Panc1 (cell line): ENCODE measurements around the gene NQO1. TPM values are rescaled to one million over a fixed set of nuclear protein-coding genes. Genes with fewer than 3 reads are reported as not detected.

Source experiments
- ATAC-seq: fragments of 200-7000 bp; cut with Tn5 transposase; 2 replicates; pipeline ENCODE4 v1.9.1; 2020; ENCODE audit warnings: mild to moderate bottlenecking, moderate library complexity
- BruUV-seq: library from RNA; stranded (reverse); fragments of 400-500 nt; replicated peaks from 2 replicates; lab custom pipeline; 2021; lab: Mats Ljungman, UMichigan
- CTCF ChIA-PET: fragments of 300-600 bp; sonication (Branson Sonifier 250); formaldehyde crosslinking; loops from one replicate; lab custom pipeline; 2022; ENCODE audit warnings: antibody characterized with exemption; lab: Charles Lee
- POLR2A ChIA-PET: fragments of 300-600 bp; sonication (Branson Sonifier 250); formaldehyde crosslinking; loops from one replicate; lab custom pipeline; 2022; ENCODE audit warnings: antibody characterized with exemption; lab: Charles Lee
- DNase-seq: peaks from one replicate; pipeline ENCODE4 v3.0.0-alpha.2; 2010; ENCODE audit warnings: low read depth, low spot score
- H3K27ac ChIP-seq: 2 replicates; pipeline ENCODE4 v1.5.1; 2011; ENCODE audit warnings: mild to moderate bottlenecking, low read length, inconsistent platforms
- H3K27me3 ChIP-seq: fragments of 200-500 bp; sonication (Bioruptor generic); 2 replicates; pipeline ENCODE4 v1.6.0; 2014; ENCODE audit warnings: low read length, inconsistent platforms; ENCODE audit not compliant: control insufficient read depth, insufficient read depth
- H3K36me3 ChIP-seq: fragments of 200-500 bp; sonication (Bioruptor generic); 2 replicates; pipeline ENCODE4 v1.5.1; 2014; ENCODE audit warnings: inconsistent platforms, mild to moderate bottlenecking, low read length, moderate library complexity; ENCODE audit not compliant: control insufficient read depth, insufficient read depth
- H3K4me1 ChIP-seq: 2 replicates; pipeline ENCODE4 v1.5.1; 2011; ENCODE audit warnings: inconsistent platforms, mild to moderate bottlenecking, low read length, moderate library complexity; ENCODE audit not compliant: control insufficient read depth, insufficient read depth
- H3K4me3 ChIP-seq, 2 experiments: 2 replicates each; pipeline ENCODE4 v1.5.1; 2011 to 2012; ENCODE audit warnings: low read depth in 2 of 2, low read length in 2 of 2, mild to moderate bottlenecking in 2 of 2, inconsistent platforms in 1 of 2, moderate library complexity in 1 of 2
- H3K9me3 ChIP-seq: fragments of 200-500 bp; sonication (Bioruptor generic); 2 replicates; pipeline ENCODE4 v1.5.1; 2014; ENCODE audit warnings: low read depth, mild to moderate bottlenecking, inconsistent platforms, low read length, moderate library complexity; ENCODE audit not compliant: control insufficient read depth, insufficient read depth
- CTCF ChIP-seq: fragments of 450-650 bp; IDR thresholded peaks from 2 replicates; pipeline ENCODE4 v1.5.1; 2017; ENCODE audit warnings: mild to moderate bottlenecking
- POLR2AphosphoS5 ChIP-seq: IDR thresholded peaks from 2 replicates; pipeline ENCODE4 v1.6.1; 2012; ENCODE audit warnings: mild to moderate bottlenecking, low read depth, low read length, moderate library complexity
- REST ChIP-seq, 2 experiments: IDR thresholded peaks; 2 replicates each; pipeline ENCODE4 v1.6.1; 2011 to 2012; ENCODE audit warnings: low read depth in 2 of 2, control low read depth in 1 of 2, low read length in 1 of 2, mild to moderate bottlenecking in 1 of 2, moderate library complexity in 1 of 2; ENCODE audit not compliant: insufficient read depth in 1 of 2
- SIN3A ChIP-seq: IDR thresholded peaks from 2 replicates; pipeline ENCODE4 v1.6.1; 2012; ENCODE audit warnings: low read depth, mild to moderate bottlenecking, low read length, moderate library complexity, borderline replicate concordance; ENCODE audit not compliant: insufficient read depth
- TCF7L2 ChIP-seq: IDR thresholded peaks from 2 replicates; pipeline ENCODE4 v1.6.1; 2011; ENCODE audit warnings: mild to moderate bottlenecking, low read depth, low read length, inconsistent platforms
- in situ Hi-C: cut with HindIII; loops from 2 replicates; pipeline ENCODE4 v1.10.0; 2016; ENCODE audit warnings: low sequenced_read_pairs, low pct_unique_long_range_greater_than_20kb
- intact Hi-C: fragments of 100-400 bp; cut with micrococcal nuclease; formaldehyde crosslinking; loops from one replicate; pipeline ENCODE4 v1.10.0; 2022; ENCODE audit not compliant: unreplicated experiment
- total RNA-seq: library from RNA; stranded (reverse); gene quantifications from one replicate; pipeline ENCODE4 v1.2.1, GENCODE V29; 2021; ENCODE audit not compliant: unreplicated experiment

The NQO1 gene
- total RNA-seq, 1 experiment from 2014 or later, result 147 TPM

GRCh38 chr16:69720822-69721430, 5.4 kb downstream of the NQO1 start:
- no peak for ATAC-seq
- in situ Hi-C loops (no loop called here), intact Hi-C loops (no loop called here)
- BruUV-seq, result no TSS peak
- H3K27ac ChIP-seq, result peak overlapping the region; percentile 53
- peaks cover 14% of the 10 kb centered on the region; the same call in 1 of the 2 replicates for H3K4me1 ChIP-seq
- H3K9me3 ChIP-seq, result no peaks in the 10 kb centered on the region
- H3K36me3 ChIP-seq, result peaks cover 2% of the 10 kb centered on the region
- no peak for TF ChIP-seq CTCF
- TF ChIP-seq REST (IDR thresholded peaks at IDR 0.05; ENCODE audit: insufficient read depth in 1 of 2, low read depth in 2 of 2, low read length in 1 of 2), result no peak
- TF ChIP-seq SIN3A, result no peak
- TF ChIP-seq TCF7L2, result no peak
- TF ChIP-seq POLR2AphosphoS5, result no peak
- ChIA-PET CTCF (no interaction called here), POLR2A (no interaction called here)
- H3K27me3 ChIP-seq, result no peaks in the 10 kb centered on the region
- DNase-seq, result no peak
- no peak overlapping the region for H3K4me3 ChIP-seq

GRCh38 chr16:69718111-69718764, 8.1 kb downstream of the NQO1 start:
- peaks cover 5% of the 10 kb centered on the region; the same call in 1 of the 2 replicates for H3K4me1 ChIP-seq
- BruUV-seq, result no TSS peak
- no peaks in the 10 kb centered on the region for H3K9me3 ChIP-seq
- POLR2A ChIA-PET, result no interaction called here
- ATAC-seq, result no peak
- CTCF ChIA-PET, result no interaction called here
- no peak overlapping the region for H3K4me3 ChIP-seq
- in situ Hi-C loops, result no loop called here
- intact Hi-C loops, result no loop called here
- no peak for TF ChIP-seq SIN3A
- TF ChIP-seq REST (IDR thresholded peaks at IDR 0.05; ENCODE audit: insufficient read depth in 1 of 2, low read depth in 2 of 2, low read length in 1 of 2), result no peak
- TF ChIP-seq POLR2AphosphoS5, result no peak
- TF ChIP-seq TCF7L2, result no peak
- no peak for TF ChIP-seq CTCF
- no peak for DNase-seq
- H3K27ac ChIP-seq, result no peak overlapping the region
- H3K27me3 ChIP-seq, result no peaks in the 10 kb centered on the region
- H3K36me3 ChIP-seq, result peaks cover 2% of the 10 kb centered on the region
